Measurements from ENCODE around the gene SMARCD2. TPM values are rescaled to one million over a fixed set of nuclear protein-coding genes. Genes with fewer than 3 reads are reported as not detected.

SMARCD2 gene
- total RNA-seq, 1 donor from 2014 or later = 80.7 TPM

- Histone ChIP-seq H3K36me3 (peaks cover 28% of the 10 kb centered on the region), H3K4me2 (no peak overlapping the region), H3K9me3 (ENCODE audit: low read depth) (no peaks in the 10 kb centered on the region), H2AFZ (replicated peaks) (no peak overlapping the region), H3F3A (ENCODE audit: low read depth) (peaks cover 41% of the 10 kb centered on the region), H3K79me2 (ENCODE audit: low read depth) (no peaks in the 10 kb centered on the region), H3K27me3 (no peaks in the 10 kb centered on the region), H3K9ac (no peak overlapping the region), H4K20me1 (ENCODE audit: low read depth) (peaks cover 44% of the 10 kb centered on the region), H3K4me1 (no peaks in the 10 kb centered on the region), H3K4me3 (no peak overlapping the region), H3K27ac (no peak overlapping the region)
- Mint-ChIP-seq H3K36me3 (peaks cover 49% of the 10 kb centered on the region), H3K4me1 (no peaks in the 10 kb centered on the region), H3K9me3 (no peaks in the 10 kb centered on the region), H3K27me3 (ENCODE audit: insufficient read depth, low read depth) (peaks cover 2% of the 10 kb centered on the region), H3K27ac (no peak overlapping the region), H3K4me3 (no peak overlapping the region)
- TF ChIP-seq, protein P1, sequence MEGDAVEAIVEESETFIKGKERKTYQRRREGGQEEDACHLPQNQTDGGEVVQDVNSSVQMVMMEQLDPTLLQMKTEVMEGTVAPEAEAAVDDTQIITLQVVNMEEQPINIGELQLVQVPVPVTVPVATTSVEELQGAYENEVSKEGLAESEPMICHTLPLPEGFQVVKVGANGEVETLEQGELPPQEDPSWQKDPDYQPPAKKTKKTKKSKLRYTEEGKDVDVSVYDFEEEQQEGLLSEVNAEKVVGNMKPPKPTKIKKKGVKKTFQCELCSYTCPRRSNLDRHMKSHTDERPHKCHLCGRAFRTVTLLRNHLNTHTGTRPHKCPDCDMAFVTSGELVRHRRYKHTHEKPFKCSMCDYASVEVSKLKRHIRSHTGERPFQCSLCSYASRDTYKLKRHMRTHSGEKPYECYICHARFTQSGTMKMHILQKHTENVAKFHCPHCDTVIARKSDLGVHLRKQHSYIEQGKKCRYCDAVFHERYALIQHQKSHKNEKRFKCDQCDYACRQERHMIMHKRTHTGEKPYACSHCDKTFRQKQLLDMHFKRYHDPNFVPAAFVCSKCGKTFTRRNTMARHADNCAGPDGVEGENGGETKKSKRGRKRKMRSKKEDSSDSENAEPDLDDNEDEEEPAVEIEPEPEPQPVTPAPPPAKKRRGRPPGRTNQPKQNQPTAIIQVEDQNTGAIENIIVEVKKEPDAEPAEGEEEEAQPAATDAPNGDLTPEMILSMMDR (IDR thresholded peaks at IDR 0.05) = no peak
- no peak for TF ChIP-seq EZH2phosphoT487 (IDR thresholded peaks at IDR 0.05)
- TF ChIP-seq EZH2 (IDR thresholded peaks at IDR 0.05) = no peak
- no peak for DNase-seq (ENCODE audit: low spot score)
Observed at GRCh38 chr17:63816669-63817068, 25.8 kb downstream of the SMARCD2 start.

DNA sequence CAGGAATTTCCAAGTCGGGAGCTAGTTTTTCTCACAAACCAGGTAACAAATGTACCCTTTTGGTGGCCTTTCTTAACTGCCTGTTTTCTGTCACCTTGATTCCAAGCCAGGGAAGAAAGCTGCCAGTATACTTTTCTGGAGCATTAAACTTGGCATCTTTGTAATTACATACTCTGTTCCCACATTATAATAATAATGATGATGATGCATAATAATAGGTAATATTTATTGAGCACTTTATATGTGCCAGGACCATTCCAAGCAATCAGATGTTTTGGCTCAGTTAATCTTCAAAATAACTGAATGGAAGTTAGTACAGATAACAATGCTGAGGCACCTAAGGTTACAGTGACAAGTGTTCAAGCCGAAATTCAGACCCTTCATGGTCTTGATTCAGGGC is 26.4 kb downstream of the SMARCD2 start:
- H3K27me3 Mint-ChIP-seq (ENCODE audit: insufficient read depth, low read depth) = peaks cover 2% of the 10 kb centered on the region
- Histone ChIP-seq H3K4me2 (no peak overlapping the region), H3K36me3 (peaks cover 28% of the 10 kb centered on the region), H4K20me1 (ENCODE audit: low read depth) (peaks cover 39% of the 10 kb centered on the region), H3K27me3 (no peaks in the 10 kb centered on the region), H2AFZ (replicated peaks) (no peak overlapping the region), H3K4me3 (no peak overlapping the region), H3K9ac (no peak overlapping the region), H3K9me3 (ENCODE audit: low read depth) (no peaks in the 10 kb centered on the region), H3K79me2 (ENCODE audit: low read depth) (no peaks in the 10 kb centered on the region), H3K27ac (no peak overlapping the region), H3K4me1 (no peaks in the 10 kb centered on the region), H3F3A (ENCODE audit: low read depth) (peaks cover 41% of the 10 kb centered on the region)
- no peak overlapping the region for H3K4me3 Mint-ChIP-seq
- no peak overlapping the region for H3K27ac Mint-ChIP-seq
- H3K36me3 Mint-ChIP-seq = peaks cover 47% of the 10 kb centered on the region
- DNase-seq (ENCODE audit: low spot score) = no peak
- H3K9me3 Mint-ChIP-seq = no peaks in the 10 kb centered on the region
- no peaks in the 10 kb centered on the region for H3K4me1 Mint-ChIP-seq
- TF ChIP-seq EZH2 (IDR thresholded peaks at IDR 0.05) (no peak), EZH2phosphoT487 (IDR thresholded peaks at IDR 0.05) (no peak)
- TF ChIP-seq, protein P1 (IDR thresholded peaks at IDR 0.05) = no peak

GRCh38 chr17:63809970-63810369 is 32.5 kb downstream of the SMARCD2 start:
- Mint-ChIP-seq H3K4me3 (no peak overlapping the region), H3K4me1 (no peaks in the 10 kb centered on the region), H3K9me3 (no peaks in the 10 kb centered on the region), H3K36me3 (peaks cover 38% of the 10 kb centered on the region), H3K27me3 (ENCODE audit: insufficient read depth, low read depth) (no peaks in the 10 kb centered on the region), H3K27ac (no peak overlapping the region)
- Histone ChIP-seq H3K4me1 (no peaks in the 10 kb centered on the region), H3K9me3 (ENCODE audit: low read depth) (no peaks in the 10 kb centered on the region), H3K4me2 (no peak overlapping the region), H3K27ac (no peak overlapping the region), H2AFZ (replicated peaks) (no peak overlapping the region), H4K20me1 (ENCODE audit: low read depth) (peaks cover 5% of the 10 kb centered on the region), H3K79me2 (ENCODE audit: low read depth) (no peaks in the 10 kb centered on the region), H3K4me3 (no peak overlapping the region), H3K27me3 (no peaks in the 10 kb centered on the region), H3K36me3 (peaks cover 40% of the 10 kb centered on the region), H3F3A (ENCODE audit: low read depth) (peaks cover 16% of the 10 kb centered on the region), H3K9ac (no peak overlapping the region)
- TF ChIP-seq, protein P1 (IDR thresholded peaks at IDR 0.05) = no peak
- TF ChIP-seq EZH2phosphoT487 (IDR thresholded peaks at IDR 0.05) (no peak), EZH2 (IDR thresholded peaks at IDR 0.05) (no peak)
- no peak for DNase-seq (ENCODE audit: low spot score)
